ENCODE measurements around the gene SP2.

Gene SP2

DNA sequence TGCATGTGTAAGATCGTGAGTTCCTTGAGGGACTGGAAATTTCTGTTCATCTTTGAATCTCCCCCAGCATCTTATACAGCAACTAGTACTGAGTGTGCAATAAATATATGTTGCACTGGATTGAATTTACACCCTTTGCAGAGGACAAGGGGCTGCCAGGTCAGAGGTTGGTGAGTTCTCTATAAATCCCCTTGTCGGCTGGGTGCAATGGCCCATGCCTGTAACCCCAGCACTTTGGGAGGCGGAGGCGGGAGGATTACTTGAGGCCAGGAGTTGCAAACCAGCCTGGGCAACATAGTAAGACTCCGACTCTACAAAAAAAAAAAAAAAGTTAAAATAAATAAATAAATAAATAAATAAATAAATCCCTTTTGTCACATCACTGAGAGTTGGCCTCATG, 35.6 kb upstream of the SP2 start:
- Histone ChIP-seq H3K27ac (no peak overlapping the region), H3K9ac (no peak overlapping the region), H3K27me3 (ENCODE audit: insufficient read depth, low read depth) (peaks cover 82% of the 10 kb centered on the region), H3K4me3 (IDR thresholded peaks at IDR 0.05; ENCODE audit: insufficient read depth, low read depth, low read length) (no peak overlapping the region), H3K36me3 (ENCODE audit: insufficient read depth) (no peaks in the 10 kb centered on the region), H3K79me2 (ENCODE audit: insufficient read depth, low read depth) (no peaks in the 10 kb centered on the region), H2AFZ (ENCODE audit: low read depth) (no peak overlapping the region), H3K4me2 (no peak overlapping the region), H3K4me1 (ENCODE audit: low read depth, poor library complexity, severe bottlenecking) (no peaks in the 10 kb centered on the region), H4K20me1 (ENCODE audit: insufficient read depth) (no peaks in the 10 kb centered on the region)
- TF ChIP-seq, protein P1, sequence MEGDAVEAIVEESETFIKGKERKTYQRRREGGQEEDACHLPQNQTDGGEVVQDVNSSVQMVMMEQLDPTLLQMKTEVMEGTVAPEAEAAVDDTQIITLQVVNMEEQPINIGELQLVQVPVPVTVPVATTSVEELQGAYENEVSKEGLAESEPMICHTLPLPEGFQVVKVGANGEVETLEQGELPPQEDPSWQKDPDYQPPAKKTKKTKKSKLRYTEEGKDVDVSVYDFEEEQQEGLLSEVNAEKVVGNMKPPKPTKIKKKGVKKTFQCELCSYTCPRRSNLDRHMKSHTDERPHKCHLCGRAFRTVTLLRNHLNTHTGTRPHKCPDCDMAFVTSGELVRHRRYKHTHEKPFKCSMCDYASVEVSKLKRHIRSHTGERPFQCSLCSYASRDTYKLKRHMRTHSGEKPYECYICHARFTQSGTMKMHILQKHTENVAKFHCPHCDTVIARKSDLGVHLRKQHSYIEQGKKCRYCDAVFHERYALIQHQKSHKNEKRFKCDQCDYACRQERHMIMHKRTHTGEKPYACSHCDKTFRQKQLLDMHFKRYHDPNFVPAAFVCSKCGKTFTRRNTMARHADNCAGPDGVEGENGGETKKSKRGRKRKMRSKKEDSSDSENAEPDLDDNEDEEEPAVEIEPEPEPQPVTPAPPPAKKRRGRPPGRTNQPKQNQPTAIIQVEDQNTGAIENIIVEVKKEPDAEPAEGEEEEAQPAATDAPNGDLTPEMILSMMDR (conservative IDR thresholded peaks at IDR 0.05; ENCODE audit: low read depth, low read length), result no peak

DNA sequence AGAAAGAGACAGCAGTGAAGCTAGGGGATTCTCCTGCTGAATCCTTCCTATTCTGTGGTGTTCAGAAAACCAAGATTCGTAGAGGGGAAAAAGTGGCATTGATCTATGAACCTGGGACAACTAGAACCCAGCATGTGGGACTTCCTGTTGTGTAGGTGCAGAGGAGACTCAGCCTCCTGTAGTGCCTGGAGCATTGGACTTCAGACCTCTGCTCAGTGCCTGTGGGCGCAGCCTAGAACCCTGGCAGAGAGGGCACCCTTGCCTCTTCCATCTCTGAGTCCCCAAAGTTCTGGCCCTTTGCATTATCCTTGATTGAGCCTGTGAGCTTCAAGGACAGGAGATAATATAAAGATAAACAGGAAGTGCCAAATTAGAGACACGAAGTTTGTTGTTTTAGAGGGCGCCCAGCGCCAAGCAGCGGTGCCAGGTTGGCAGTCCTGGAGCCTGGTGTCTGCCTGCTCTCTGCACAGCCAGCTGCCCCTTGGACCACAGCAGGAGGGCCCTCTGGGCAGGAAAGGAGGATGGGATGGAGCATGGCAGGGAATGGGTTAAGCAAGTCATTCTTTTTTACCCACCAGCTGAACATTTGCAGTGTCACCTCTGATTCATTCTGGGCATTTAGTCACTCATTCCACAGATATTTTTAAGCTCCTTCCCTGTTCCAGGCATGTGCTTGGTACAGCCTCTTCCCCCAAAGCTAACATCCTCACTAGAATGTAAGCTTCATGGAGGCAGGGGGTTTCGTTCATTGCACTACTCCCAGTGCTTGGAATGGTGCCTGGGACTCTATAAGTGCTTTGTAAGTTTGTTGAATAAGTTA, 33.2 kb upstream of the SP2 start:
- TF ChIP-seq, protein P1 (conservative IDR thresholded peaks at IDR 0.05; ENCODE audit: low read depth, low read length), result no peak
- no peak overlapping the region for H3K4me2 ChIP-seq

DNA sequence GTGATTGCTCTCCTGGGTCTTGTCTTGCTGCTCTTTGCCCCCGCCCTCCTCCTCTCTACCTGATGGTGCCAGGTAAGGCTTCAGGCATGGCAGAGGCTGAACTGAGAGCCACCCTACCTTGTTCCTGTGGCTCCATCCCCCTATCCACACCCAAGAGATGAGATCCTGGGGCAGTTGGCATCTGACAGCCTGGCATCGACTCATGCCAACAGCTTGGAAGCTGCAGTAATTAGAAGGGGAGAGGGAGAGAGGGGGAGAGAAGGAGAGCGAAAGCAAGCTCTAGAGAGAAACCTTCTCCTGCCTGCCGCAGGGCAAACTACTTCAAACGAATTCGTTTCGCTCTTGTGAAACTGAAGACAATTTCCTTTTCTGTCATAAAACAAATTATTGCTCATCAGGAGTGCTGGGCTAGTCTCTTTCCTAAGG, 31.2 kb upstream of the SP2 start:
- Histone ChIP-seq H3K4me1 (ENCODE audit: low read depth, poor library complexity, severe bottlenecking) (no peaks in the 10 kb centered on the region), H3K36me3 (ENCODE audit: insufficient read depth) (no peaks in the 10 kb centered on the region), H3K9ac (no peak overlapping the region), H3K27ac (no peak overlapping the region), H4K20me1 (ENCODE audit: insufficient read depth) (no peaks in the 10 kb centered on the region), H3K79me2 (ENCODE audit: insufficient read depth, low read depth) (no peaks in the 10 kb centered on the region), H3K4me2 (no peak overlapping the region), H3K27me3 (ENCODE audit: insufficient read depth, low read depth) (peaks cover 86% of the 10 kb centered on the region), H2AFZ (ENCODE audit: low read depth) (no peak overlapping the region), H3K4me3 (IDR thresholded peaks at IDR 0.05; ENCODE audit: insufficient read depth, low read depth, low read length) (no peak overlapping the region)
- TF ChIP-seq, protein P1 (conservative IDR thresholded peaks at IDR 0.05; ENCODE audit: low read depth, low read length), result no peak

More for the DNA sequence above, 33.2 kb upstream of the SP2 start:
- no peaks in the 10 kb centered on the region for H3K79me2 ChIP-seq (ENCODE audit: insufficient read depth, low read depth)
- no peak overlapping the region for H3K9ac ChIP-seq
- no peaks in the 10 kb centered on the region for H4K20me1 ChIP-seq (ENCODE audit: insufficient read depth)
- H3K36me3 ChIP-seq (ENCODE audit: insufficient read depth), result no peaks in the 10 kb centered on the region
- H3K4me3 ChIP-seq (IDR thresholded peaks at IDR 0.05; ENCODE audit: insufficient read depth, low read depth, low read length), result no peak overlapping the region
- H3K27me3 ChIP-seq (ENCODE audit: insufficient read depth, low read depth), result peaks cover 84% of the 10 kb centered on the region
- H3K4me1 ChIP-seq (ENCODE audit: low read depth, poor library complexity, severe bottlenecking), result no peaks in the 10 kb centered on the region
- H2AFZ ChIP-seq (ENCODE audit: low read depth), result no peak overlapping the region
- no peak overlapping the region for H3K27ac ChIP-seq

DNA sequence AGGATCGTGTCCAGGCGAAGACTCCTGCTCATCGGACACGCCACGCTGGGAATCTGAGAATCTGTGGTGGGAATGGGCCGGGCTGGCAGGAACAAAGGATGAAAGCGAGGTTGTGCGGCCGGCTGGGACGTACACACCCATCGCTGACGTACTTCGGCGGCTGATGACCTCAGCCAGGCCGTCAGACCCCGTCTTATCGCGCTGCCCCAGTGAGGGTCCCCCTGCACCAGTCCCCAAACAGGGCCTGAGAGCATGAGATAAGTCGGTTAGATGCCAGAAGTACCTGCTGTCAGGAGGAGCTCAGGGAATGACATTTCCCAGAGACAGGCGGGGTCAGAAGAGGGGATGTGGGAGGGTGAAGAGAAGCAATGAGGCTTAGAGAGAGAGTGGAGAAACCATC, 29.1 kb upstream of the SP2 start:
- no peaks in the 10 kb centered on the region for H3K4me1 ChIP-seq (ENCODE audit: low read depth, poor library complexity, severe bottlenecking)
- no peak overlapping the region for H3K4me2 ChIP-seq
- no peak overlapping the region for H3K9ac ChIP-seq
- no peaks in the 10 kb centered on the region for H3K36me3 ChIP-seq (ENCODE audit: insufficient read depth)
- TF ChIP-seq, protein P1 (conservative IDR thresholded peaks at IDR 0.05; ENCODE audit: low read depth, low read length), result no peak
- H4K20me1 ChIP-seq (ENCODE audit: insufficient read depth), result no peaks in the 10 kb centered on the region
- peaks cover 90% of the 10 kb centered on the region for H3K27me3 ChIP-seq (ENCODE audit: insufficient read depth, low read depth)
- no peak overlapping the region for H2AFZ ChIP-seq (ENCODE audit: low read depth)
- H3K79me2 ChIP-seq (ENCODE audit: insufficient read depth, low read depth), result no peaks in the 10 kb centered on the region
- no peak overlapping the region for H3K27ac ChIP-seq
- H3K4me3 ChIP-seq (IDR thresholded peaks at IDR 0.05; ENCODE audit: insufficient read depth, low read depth, low read length), result no peak overlapping the region

Measured in KMS-11 (cell line).